Ishikawa (cell line): ENCODE data around the gene OR5K4.

Experiments
- CEBPB ChIP-seq: IDR thresholded peaks from 2 replicates; pipeline ENCODE4 v1.6.1; 2012
- CREB1 ChIP-seq: IDR thresholded peaks from 2 replicates; pipeline ENCODE4 v1.6.1; 2012; ENCODE audit warnings: low read depth
- EGR1 ChIP-seq: IDR thresholded peaks from 2 replicates; pipeline ENCODE4 v1.6.1; 2012
- EP300 ChIP-seq: IDR thresholded peaks from 2 replicates; pipeline ENCODE4 v1.6.1; 2012; ENCODE audit warnings: borderline replicate concordance
- FOXM1 ChIP-seq: IDR thresholded peaks from 2 replicates; pipeline ENCODE4 v1.6.1; 2012; ENCODE audit warnings: low read depth, borderline replicate concordance
- RAD21 ChIP-seq: IDR thresholded peaks from 2 replicates; pipeline ENCODE4 v1.6.1; 2012; ENCODE audit warnings: low read depth
- TAF1 ChIP-seq: IDR thresholded peaks from 2 replicates; pipeline ENCODE4 v1.6.1; 2012; ENCODE audit warnings: low read depth, mild to moderate bottlenecking
- TCF12 ChIP-seq: IDR thresholded peaks from 2 replicates; pipeline ENCODE4 v1.6.1; 2012; ENCODE audit warnings: low read depth
- USF1 ChIP-seq: IDR thresholded peaks from 2 replicates; pipeline ENCODE4 v1.6.1; 2012
- YY1 ChIP-seq: IDR thresholded peaks from 2 replicates; pipeline ENCODE4 v1.6.1; 2012; ENCODE audit warnings: low read depth
- ZBTB7A ChIP-seq: IDR thresholded peaks from 2 replicates; pipeline ENCODE4 v1.6.1; 2012; ENCODE audit warnings: low read depth
- TF ChIP-seq, protein P1 (sequence below): IDR thresholded peaks from 2 replicates; pipeline ENCODE4 v1.6.1; 2012
- TF ChIP-seq, protein P2 (sequence below): IDR thresholded peaks from 2 replicates; pipeline ENCODE4 v1.6.1; 2012; ENCODE audit warnings: low read depth, mild to moderate bottlenecking

GRCh38 chr3:98331329-98331728 is 22.3 kb upstream of the OR5K4 start:
- TF ChIP-seq CREB1 (no peak), CEBPB (no peak), EP300 (no peak), TCF12 (no peak), YY1 (no peak), USF1 (no peak), FOXM1 (no peak), RAD21 (no peak), TAF1 (no peak), EGR1 (no peak), ZBTB7A (no peak)
- TF ChIP-seq, protein P1, sequence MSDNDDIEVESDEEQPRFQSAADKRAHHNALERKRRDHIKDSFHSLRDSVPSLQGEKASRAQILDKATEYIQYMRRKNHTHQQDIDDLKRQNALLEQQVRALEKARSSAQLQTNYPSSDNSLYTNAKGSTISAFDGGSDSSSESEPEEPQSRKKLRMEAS: no peak
- TF ChIP-seq, protein P2, sequence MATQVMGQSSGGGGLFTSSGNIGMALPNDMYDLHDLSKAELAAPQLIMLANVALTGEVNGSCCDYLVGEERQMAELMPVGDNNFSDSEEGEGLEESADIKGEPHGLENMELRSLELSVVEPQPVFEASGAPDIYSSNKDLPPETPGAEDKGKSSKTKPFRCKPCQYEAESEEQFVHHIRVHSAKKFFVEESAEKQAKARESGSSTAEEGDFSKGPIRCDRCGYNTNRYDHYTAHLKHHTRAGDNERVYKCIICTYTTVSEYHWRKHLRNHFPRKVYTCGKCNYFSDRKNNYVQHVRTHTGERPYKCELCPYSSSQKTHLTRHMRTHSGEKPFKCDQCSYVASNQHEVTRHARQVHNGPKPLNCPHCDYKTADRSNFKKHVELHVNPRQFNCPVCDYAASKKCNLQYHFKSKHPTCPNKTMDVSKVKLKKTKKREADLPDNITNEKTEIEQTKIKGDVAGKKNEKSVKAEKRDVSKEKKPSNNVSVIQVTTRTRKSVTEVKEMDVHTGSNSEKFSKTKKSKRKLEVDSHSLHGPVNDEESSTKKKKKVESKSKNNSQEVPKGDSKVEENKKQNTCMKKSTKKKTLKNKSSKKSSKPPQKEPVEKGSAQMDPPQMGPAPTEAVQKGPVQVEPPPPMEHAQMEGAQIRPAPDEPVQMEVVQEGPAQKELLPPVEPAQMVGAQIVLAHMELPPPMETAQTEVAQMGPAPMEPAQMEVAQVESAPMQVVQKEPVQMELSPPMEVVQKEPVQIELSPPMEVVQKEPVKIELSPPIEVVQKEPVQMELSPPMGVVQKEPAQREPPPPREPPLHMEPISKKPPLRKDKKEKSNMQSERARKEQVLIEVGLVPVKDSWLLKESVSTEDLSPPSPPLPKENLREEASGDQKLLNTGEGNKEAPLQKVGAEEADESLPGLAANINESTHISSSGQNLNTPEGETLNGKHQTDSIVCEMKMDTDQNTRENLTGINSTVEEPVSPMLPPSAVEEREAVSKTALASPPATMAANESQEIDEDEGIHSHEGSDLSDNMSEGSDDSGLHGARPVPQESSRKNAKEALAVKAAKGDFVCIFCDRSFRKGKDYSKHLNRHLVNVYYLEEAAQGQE: no peak
